HG03025 (cell line): ENCODE measurements around the gene ZNF615.
"Not testable (repeated sequence)": the region's sequence is repeated elsewhere in the genome, so short reads cannot be mapped to it uniquely, and the experiment has no call there.

Experiments
- ATAC-seq: cut with Tn5 transposase; IDR thresholded peaks from one replicate; pipeline ENCODE4 v1.9.1; 2021; ENCODE audit warnings: mild to moderate bottlenecking, moderate library complexity; ENCODE audit not compliant: unreplicated experiment, low FRiP score

Gene ZNF615

DNA sequence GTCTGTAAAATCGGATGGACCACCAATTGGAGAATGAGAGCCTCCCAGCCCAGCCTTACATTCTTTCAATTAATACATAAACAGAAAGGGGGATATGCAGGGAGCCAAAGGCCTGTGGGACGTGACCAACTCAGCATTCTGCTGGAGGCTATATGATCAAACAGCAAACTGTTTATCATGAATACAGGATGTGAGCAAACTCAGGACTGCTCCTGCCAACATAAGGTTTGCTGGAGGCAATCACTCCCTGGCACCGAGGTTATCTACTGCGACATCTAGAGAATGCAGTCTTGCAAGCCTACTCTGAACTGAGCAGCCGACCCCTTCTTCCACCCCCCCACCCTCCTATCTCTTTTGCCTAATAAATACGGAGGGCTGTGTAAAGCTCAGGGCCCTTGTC, 27.1 kb downstream of the ZNF615 start:
- not testable (repeated sequence) for ATAC-seq

DNA sequence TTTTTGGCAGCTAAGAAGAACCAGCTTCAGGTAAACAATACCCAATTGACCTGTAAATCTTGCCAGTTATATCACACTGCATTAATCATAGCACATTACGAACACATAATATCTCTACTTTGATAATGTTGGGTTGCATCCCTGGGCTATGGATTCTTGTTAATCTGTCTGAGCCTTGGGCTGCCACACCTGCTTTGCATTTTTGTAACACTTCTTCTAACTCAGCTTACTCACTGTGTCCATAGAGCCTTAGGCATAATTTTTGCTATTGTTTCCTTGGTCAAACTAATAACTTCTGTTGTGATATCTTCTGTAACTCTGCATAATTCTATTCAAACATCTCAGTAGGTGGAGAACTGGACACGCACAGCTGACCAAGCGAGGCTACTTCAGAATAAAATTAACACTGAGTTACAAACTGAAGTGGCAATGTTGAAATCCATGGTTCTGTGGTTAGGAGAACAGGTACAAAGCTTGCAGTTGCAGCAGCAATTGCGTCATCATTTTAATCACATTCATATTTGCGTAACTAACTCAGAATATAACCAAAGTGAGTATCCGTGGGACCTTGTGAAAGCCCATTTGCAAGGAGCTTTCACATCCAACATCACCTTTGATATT, 27.8 kb downstream of the ZNF615 start:
- ATAC-seq = no peak

DNA sequence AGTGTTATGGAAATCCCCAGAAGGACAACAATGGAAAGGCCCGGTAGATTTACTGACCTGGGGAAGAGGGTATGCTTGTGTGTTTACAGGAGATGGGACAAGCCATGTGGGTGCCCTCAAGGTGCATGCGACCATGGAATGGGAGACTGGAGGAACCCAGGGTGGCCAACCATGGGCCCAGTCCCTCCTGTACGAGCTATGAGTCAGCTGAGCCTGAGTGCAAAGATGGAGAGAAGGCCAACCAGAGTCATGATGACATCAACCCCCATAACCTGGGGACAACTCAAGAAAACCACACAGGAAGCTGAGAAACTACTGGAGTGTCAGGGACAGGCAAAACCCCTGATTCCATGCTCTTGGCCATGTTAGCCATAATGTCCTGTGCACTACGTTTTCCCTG, 29.1 kb downstream of the ZNF615 start:
- no peak for ATAC-seq

DNA sequence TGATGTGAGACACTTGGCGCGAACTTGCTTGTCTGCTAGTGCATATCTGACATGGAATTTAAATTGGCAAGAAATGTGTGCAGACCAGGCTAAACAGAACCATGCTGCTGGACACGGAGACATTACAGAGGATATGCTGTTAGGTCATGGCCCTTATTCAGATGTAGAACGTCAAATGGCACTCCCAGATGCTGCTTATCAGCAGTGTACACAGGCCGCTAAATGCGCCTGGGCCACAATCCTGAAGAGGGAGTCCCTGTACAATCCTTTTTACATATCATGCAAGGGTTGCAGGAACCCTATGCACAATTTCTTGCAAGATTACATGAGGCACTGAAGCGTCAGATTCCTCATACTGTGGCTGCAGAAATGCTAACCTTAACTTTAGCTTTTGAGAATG, 30.7 kb downstream of the ZNF615 start:
- ATAC-seq = no peak

DNA sequence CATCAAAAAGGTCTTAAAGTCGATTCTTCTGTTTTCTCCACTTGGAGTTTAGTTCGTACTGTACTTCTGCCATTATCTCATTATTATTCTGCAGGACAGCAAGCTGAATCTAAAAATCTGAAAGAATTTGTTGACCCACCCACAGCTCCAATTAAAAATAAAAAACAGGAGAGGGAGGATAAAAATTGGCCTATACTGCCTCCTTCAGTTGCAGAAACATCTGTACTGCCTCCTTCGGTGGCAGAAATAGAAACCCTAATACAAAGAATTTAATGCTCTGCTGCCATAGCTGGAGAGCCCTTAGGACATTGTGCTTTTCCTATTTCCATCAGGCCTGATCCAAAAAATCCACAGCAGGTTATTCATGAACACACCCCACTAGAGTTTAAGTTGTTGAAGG, 31.2 kb downstream of the ZNF615 start:
- no peak for ATAC-seq

DNA sequence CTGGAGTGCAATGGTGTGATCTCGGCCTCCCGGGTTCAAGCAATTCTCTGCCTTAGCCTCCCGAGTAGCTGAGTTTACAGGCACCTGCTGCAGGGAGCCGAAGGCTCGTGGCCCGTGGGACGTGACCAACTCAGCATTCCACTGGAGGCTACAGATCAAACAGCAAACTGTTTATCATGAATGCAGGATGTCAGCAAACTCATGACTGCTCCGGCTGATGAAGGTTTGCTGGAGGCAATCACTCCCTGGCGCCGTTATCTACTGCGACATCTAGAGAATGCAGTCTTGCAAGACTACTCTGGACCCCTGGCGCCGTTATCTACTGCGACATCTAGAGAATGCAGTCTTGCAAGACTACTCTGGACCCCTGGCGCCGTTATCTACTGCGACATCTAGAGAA, 32.2 kb downstream of the ZNF615 start:
- not testable (repeated sequence) for ATAC-seq

DNA sequence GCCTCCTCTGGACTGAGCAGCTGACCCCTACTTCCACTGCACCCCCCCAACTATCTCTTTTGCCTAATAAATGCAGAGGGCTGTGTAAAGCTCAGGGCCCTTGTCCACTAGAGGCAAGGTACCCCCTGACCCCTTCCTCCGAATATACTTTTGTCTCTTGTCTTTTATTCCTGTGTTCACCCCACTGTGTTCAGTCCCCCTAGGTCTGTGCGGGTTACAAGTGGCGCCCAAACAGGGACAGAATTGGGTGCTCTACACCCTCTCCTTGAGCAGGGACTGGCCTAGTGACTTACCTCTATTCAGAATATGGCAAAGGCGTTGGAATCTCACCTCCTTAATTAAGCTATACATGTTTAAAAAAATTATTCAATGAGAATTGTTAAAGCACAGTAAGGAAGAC, 36.4 kb downstream of the ZNF615 start:
- no peak for ATAC-seq

DNA sequence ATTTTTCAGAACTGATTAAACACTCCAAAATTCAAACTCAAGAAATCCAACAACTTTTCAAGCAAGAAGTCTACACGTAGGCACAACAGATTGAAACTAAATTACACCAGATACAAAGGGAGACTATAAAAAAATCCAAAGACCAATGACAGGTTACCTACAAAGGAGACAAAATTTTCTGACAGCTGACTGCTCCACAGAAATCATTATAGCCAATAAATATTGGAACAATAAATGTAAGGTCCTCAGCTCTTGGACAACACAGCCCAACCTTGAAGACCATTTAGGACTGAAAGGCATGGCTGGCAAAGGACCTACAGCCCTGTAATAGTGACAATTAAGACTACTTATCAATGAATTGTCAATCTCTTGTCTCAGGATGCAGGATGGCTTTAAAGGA, 37.3 kb downstream of the ZNF615 start:
- ATAC-seq = no peak

DNA sequence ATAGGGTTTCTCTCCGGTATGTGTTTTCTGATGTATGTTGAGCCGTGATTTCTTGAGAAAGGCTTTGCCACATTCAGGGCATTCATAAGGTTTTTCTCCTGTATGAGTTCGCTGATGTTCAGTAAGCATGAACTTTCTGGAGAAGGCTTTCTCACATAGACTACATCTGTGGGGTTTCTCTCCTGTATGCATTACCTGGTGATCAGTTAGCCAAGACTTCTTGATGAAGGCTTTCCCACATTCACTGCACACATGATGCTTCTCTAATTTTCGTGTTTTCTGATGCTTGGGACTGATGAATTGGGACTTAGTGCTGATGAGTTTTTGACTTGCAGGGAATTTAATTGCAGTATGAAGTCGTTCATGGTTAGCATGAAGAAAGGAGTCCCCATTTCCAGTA, 42.4 kb downstream of the ZNF615 start:
- no peak for ATAC-seq

DNA sequence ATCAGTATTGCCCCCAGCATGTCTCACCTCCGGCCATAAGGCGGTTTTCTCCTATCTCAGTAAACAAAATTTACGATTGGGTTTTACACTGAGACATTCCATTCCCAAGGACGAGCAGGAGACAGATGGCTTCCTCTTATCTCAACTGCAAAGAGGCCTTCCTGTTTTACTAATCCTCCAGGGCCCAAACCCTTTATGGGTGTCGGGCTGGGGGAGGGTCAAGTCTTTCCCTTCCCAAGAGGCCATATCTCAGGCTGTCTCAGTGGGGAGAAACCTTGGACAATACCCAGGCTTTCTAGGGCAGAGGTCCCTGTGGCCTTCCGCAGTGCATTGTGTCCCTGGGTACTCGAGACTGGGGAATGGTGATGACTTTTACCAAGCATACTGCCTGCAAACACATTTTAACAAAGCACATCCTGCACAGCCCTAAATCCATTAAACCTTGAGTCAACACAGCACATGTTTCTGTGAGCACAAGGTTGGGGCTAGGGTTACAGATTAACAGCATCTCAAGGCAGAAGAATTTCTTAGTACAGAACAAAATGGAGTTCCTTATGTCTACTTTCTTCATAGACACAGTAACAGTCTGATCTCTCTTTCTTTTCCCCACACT, 47.3 kb downstream of the ZNF615 start:
- not testable (repeated sequence) for ATAC-seq

DNA sequence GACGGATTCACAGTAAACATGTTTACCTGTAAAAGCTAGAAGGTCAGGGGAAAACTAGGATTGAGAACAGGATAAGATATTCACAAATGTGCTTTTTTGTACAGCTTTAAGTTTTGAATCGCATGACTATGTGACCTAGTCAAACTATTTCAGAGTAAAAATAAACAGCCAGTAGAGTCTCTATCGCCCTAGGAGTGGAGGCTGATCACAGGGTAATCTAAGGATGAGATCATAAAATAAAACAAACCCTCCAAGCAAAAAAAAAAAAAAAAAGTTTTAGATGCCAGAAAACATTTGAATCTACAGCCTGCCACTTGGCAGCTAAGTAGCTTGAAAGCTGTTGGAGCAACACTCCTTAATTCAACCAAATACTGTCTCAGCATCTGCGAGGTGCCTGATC, 48.2 kb downstream of the ZNF615 start:
- no peak for ATAC-seq

DNA sequence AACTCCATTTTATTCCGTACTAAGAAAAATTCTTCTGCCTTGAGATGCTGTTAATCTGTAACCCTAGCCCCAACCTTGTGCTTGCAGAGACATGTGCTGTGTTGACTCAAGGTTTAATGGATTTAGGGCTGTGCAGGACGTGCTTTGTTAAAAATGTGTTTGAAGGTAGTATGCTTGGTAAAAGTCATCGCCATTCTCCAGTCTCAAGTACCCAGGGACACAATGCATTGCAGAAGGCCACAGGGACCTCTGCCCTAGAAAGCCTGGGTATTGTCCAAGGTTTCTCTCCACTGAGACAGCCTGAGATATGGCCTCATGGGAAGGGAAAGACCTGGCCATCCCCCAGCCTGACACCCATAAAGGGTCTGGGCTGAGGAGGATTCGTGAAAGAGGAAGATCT, 50.2 kb downstream of the ZNF615 start:
- ATAC-seq = not testable (repeated sequence)

DNA sequence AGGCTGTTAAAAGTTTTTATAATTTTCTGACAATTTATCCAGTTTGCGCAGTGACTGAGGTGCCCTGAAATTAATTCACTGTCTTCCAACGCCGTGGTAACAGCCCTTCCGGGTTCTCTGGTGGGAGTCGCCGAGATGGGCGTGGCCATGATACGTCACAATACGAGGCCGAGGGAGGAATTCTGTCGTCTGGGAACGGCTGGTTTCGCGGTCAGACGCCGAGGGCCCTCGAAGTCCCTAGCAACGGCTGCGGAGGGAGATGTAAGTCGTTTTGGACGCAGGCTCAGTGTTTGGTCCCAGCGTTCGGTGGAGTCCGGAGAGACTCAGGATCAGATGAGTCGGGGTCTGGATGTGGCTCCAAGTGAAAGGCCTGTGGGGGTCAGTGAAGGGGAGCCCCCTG, 59.0 kb downstream of the ZNF615 start:
- ATAC-seq = no peak

DNA sequence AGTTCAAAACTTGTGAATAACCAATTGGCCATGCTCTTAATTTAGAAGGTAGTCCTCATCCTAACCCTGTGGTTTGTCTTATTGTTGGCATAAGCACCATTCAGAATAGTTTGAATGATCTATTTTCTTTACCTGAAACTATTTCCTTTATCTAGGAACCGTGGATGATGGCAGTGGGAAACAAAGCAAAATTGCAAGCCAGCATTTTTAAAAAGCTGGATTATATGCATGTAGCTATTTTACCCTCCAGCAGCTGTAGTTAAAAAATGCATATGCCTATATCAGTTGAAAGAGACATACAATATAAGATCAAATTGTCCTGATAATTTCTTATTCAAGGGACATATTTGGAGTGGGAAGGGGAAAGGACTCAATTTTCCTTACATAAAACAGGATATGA, 61.4 kb downstream of the ZNF615 start:
- ATAC-seq = no peak

DNA sequence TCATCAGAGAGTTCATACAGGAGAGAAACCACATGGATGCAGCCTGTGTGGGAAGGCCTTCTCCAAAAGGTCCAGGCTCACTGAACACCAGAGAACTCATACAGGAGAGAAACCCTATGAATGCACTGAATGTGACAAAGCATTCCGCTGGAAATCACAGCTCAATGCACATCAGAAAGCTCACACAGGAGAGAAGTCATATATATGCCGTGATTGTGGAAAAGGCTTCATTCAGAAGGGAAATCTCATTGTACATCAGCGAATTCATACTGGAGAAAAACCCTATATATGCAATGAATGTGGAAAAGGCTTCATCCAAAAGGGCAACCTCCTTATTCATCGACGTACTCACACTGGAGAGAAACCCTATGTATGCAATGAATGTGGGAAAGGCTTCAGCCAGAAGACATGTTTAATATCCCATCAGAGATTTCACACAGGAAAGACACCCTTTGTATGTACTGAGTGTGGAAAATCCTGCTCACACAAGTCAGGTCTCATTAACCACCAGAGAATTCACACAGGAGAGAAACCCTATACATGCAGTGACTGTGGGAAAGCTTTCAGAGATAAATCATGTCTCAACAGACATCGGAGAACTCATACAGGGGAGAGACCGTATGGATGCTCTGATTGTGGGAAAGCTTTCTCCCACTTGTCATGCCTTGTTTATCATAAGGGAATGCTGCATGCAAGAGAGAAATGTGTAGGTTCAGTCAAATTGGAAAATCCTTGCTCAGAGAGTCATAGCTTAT, 63.0 kb downstream of the ZNF615 start:
- no peak for ATAC-seq
